Nephron (organoid): ENCODE data around the gene KIF25.
A peak's percentile ranks its signal among the peaks of the same experiment; 100 is the strongest.

Experiments used
- H3K27ac Mint-ChIP-seq, 3 experiments: 2 replicates each; pipeline ENCODE4 v1.8.0; 2020; ENCODE audit warnings: mixed read lengths in 3 of 3, mild to moderate bottlenecking in 2 of 3, moderate library complexity in 1 of 3
- H3K27me3 Mint-ChIP-seq: 2 replicates; pipeline ENCODE4 v1.8.0; 2021; ENCODE audit warnings: low read depth, mild to moderate bottlenecking, moderate library complexity, mixed read lengths
- H3K36me3 Mint-ChIP-seq: 2 replicates; pipeline ENCODE4 v1.8.0; 2020; ENCODE audit warnings: low read depth, mixed read lengths
- H3K4me1 Mint-ChIP-seq: 2 replicates; pipeline ENCODE4 v1.8.0; 2020; ENCODE audit warnings: mixed read lengths
- H3K4me3 Mint-ChIP-seq, 3 experiments: 2 replicates each; pipeline ENCODE4 v1.8.0; 2020; ENCODE audit warnings: mild to moderate bottlenecking in 3 of 3, mixed read lengths in 3 of 3, moderate library complexity in 2 of 3
- H3K9me3 Mint-ChIP-seq: 2 replicates; pipeline ENCODE4 v1.8.0; 2020; ENCODE audit warnings: mixed read lengths
- CTCF ChIP-seq, 3 experiments: fragments of 200-600 bp; sonication (generic); IDR thresholded peaks; one replicate each; pipeline ENCODE4 v1.5.0; 2021; ENCODE audit warnings: antibody characterized with exemption in 3 of 3; ENCODE audit not compliant: unreplicated experiment in 3 of 3

Gene KIF25

GRCh38 chr6:168078175-168078942 lies 80.9 kb downstream of the KIF25 start:
- H3K4me1 Mint-ChIP-seq, result peaks cover 33% of the 10 kb centered on the region
- no peak for TF ChIP-seq CTCF (IDR thresholded peaks at IDR 0.05; ENCODE audit: unreplicated experiment in 3 of 3)
- H3K27me3 Mint-ChIP-seq, result peaks cover 4% of the 10 kb centered on the region
- peak overlapping the region; percentile 69 to 97 (median 93) for H3K27ac Mint-ChIP-seq
- H3K36me3 Mint-ChIP-seq, result no peaks in the 10 kb centered on the region
- no peaks in the 10 kb centered on the region for H3K9me3 Mint-ChIP-seq
- peak overlapping the region; percentile 64 to 78 (median 74) for H3K4me3 Mint-ChIP-seq

DNA sequence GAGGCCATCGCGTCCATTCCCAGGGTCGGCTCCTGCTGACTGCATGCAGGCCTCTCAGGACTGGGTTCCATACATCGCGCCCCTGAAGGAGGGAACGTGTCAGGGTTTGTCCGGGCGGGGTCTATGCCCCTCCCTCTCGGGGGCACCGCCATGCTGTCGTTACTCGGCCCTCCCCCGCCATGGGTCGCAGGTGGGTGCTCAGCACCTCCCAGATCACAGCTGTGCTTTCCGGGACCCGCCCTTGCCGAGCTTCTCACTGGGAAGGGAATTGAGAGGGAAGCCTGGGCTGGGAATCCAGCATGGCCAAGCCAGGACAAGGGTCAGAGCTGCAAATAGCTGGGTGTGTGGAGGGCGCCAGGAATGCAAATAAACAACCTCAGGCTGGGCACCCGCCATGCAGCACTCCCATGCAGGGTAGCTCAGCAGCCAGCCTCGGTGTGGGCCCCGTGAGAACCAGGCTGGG lies 81.5 kb downstream of the KIF25 start, which contains the start of gene FRMD1:
FRMD1 (minus strand) TSS at position 270 of the 463 bp plus-strand sequence; CDS start at position 152, 118 bp downstream.
- Mint-ChIP-seq H3K36me3 (no peaks in the 10 kb centered on the region), H3K27me3 (peaks cover 4% of the 10 kb centered on the region), H3K27ac (peak within 1 kb of the TSS; percentile 69 to 97 (median 93)), H3K4me1 (peaks cover 39% of the 10 kb centered on the region), H3K9me3 (no peaks in the 10 kb centered on the region), H3K4me3 (peak within 1 kb of the TSS; percentile 64 to 78 (median 74))
- TF ChIP-seq CTCF (IDR thresholded peaks at IDR 0.05; ENCODE audit: unreplicated experiment in 3 of 3), result no peak

DNA sequence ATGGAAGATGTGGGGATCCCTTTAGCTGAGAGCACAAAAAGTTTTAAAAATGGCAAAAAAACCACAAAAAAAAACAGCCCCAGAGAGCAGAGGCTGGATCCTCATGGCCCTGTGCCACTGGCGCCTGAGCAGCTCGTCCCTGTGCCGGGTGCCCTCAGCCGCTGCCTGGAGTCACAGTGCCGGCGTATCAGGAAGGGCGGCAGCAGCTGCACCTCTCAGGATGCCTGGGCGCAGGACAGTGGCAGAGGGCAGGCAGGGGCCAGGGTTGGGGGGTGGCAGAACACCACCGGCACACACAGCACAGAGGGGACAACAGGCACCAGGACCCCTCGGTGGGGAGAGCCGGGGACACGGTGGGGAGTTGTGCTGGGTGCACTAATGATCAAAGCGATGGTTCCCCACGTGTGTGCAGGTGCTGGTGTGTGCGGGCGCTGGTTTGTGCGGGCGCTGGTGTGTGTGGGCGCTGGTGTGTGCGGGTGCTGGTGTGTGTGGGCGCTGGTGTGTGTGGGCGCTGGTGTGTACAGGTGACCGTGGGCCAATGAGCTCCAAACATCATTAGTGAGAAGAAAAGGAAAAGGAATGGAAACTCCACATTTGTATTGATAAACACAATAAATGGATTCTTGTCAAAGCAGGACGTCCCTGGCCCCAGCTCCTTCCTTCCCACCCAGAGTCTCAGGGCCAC lies 83.1 kb downstream of the KIF25 start:
- Mint-ChIP-seq H3K4me3 (peak overlapping the region in 1 of 3 experiments; percentile 34), H3K4me1 (peaks cover 43% of the 10 kb centered on the region), H3K27me3 (peaks cover 4% of the 10 kb centered on the region), H3K9me3 (no peaks in the 10 kb centered on the region), H3K27ac (peak overlapping the region in 2 of 3 experiments; percentile 78 to 86), H3K36me3 (no peaks in the 10 kb centered on the region)
- TF ChIP-seq CTCF (IDR thresholded peaks at IDR 0.05; ENCODE audit: unreplicated experiment in 3 of 3), result no peak

DNA sequence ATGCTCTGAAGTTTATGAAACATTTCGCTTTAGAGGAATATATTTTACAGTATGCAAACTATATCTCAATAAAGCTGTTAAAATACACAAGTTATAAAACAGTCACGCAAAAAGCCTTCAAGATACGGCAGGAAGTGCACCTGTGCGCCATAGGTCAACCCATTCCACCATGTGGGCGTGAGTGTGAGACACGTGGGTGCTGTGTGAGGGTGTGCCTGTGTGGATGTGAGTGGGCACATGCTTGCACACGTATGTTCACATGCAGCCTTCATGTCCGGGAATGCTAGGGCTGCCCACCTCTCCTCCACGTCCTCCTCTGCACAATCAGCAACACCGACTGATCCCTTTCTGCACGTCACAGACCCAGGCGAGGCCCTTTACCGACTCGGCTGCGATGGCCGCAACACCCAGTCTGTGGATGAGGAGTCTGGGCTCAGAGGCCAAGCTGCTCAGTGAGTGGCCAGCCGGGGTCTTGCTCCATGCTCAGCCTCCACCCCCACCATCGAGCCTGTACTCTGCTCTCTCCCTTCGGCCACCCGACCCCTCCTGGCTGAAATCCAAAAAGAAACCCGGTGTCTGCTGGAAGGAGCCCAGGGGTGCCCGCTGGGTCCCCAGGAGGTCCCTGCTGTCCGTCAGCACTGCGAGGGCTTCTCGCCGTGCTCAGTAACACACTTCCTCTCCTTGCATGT lies 84.5 kb downstream of the KIF25 start:
- Mint-ChIP-seq H3K36me3 (no peaks in the 10 kb centered on the region), H3K27me3 (peaks cover 4% of the 10 kb centered on the region), H3K9me3 (no peaks in the 10 kb centered on the region), H3K4me1 (peaks cover 48% of the 10 kb centered on the region), H3K27ac (peak overlapping the region in 2 of 3 experiments; percentile 61 to 78), H3K4me3 (no peak overlapping the region)
- TF ChIP-seq CTCF (IDR thresholded peaks at IDR 0.05; ENCODE audit: unreplicated experiment in 3 of 3), result no peak

DNA sequence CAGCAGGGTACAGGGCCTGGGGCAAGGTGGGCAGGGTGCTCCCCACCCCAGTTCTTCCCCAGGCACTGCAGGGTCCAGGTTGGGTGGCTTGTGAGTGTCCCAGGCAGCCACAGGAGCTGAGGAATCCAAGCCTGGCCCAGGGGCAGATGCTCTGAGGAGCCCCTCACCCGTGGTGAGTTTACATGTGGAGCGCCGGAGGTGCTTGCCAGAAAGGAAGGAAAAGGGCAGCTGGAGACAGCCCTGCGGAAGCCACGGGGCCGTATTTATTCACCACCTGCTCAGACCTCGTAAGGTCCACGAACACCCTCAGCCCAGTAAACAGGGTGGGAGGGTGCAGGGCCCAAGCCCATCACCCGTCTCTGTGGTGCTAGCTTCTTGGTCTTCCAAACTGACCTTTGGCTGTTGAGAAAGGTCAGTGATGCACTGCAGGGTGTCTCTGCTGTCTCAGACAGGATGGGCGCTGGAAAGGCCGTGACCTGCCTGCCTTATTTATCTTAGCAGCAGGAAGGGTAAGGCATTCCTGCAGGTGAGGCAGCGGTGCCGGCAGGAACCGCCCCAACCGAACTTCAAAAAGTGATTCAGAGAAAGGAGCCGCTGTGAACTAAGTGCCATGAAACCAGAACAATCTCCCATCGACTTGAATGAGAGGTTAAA lies 85.5 kb downstream of the KIF25 start:
- peaks cover 4% of the 10 kb centered on the region for H3K27me3 Mint-ChIP-seq
- no peak overlapping the region for H3K4me3 Mint-ChIP-seq
- H3K4me1 Mint-ChIP-seq, result peaks cover 53% of the 10 kb centered on the region
- H3K9me3 Mint-ChIP-seq, result no peaks in the 10 kb centered on the region
- no peak for TF ChIP-seq CTCF (IDR thresholded peaks at IDR 0.05; ENCODE audit: unreplicated experiment in 3 of 3)
- peak overlapping the region in 2 of 3 experiments; percentile 50 to 86 for H3K27ac Mint-ChIP-seq
- H3K36me3 Mint-ChIP-seq, result no peaks in the 10 kb centered on the region
